HEK293 (cell line): ENCODE measurements around the gene UBB.

Experiments used
- BCL11A ChIP-seq: fragments of 450-650 bp; formaldehyde crosslinking; IDR thresholded peaks from 2 replicates; pipeline ENCODE4 v1.5.1; 2016; ENCODE audit warnings: low read depth, missing biosample characterization, missing genetic modification characterization
- RBAK ChIP-seq: fragments of 450-650 bp; formaldehyde crosslinking; IDR thresholded peaks from 2 replicates; pipeline ENCODE4 v1.5.1; 2016; ENCODE audit warnings: missing biosample characterization, missing genetic modification characterization
- SALL2 ChIP-seq: fragments of 450-650 bp; formaldehyde crosslinking; IDR thresholded peaks from 2 replicates; pipeline ENCODE4 v1.5.0; 2017; ENCODE audit warnings: missing biosample characterization, mild to moderate bottlenecking, missing genetic modification characterization, borderline replicate concordance
- ZBTB7A ChIP-seq: fragments of 450-650 bp; formaldehyde crosslinking; IDR thresholded peaks from 2 replicates; pipeline ENCODE4 v1.5.1; 2016; ENCODE audit warnings: low read depth, missing biosample characterization, missing genetic modification characterization
- ZEB2 ChIP-seq: fragments of 450-650 bp; formaldehyde crosslinking; IDR thresholded peaks from 2 replicates; pipeline ENCODE4 v1.5.1; 2016; ENCODE audit warnings: missing biosample characterization, missing genetic modification characterization
- ZNF658 ChIP-seq: fragments of 450-650 bp; formaldehyde crosslinking; IDR thresholded peaks from 2 replicates; pipeline ENCODE4; 2016; ENCODE audit warnings: missing biosample characterization, missing genetic modification characterization
- ZSCAN30 ChIP-seq: fragments of 450-650 bp; IDR thresholded peaks from 2 replicates; pipeline ENCODE4 v1.5.1; 2018; ENCODE audit warnings: missing biosample characterization, mild to moderate bottlenecking, missing genetic modification characterization, moderate library complexity
- TF ChIP-seq, protein P1 (sequence below): fragments of 450-650 bp; formaldehyde crosslinking; IDR thresholded peaks from 2 replicates; pipeline ENCODE4 v1.5.1; 2016; ENCODE audit warnings: missing biosample characterization, missing genetic modification characterization
- TF ChIP-seq, protein P2 (sequence below): fragments of 450-650 bp; formaldehyde crosslinking; IDR thresholded peaks from 2 replicates; pipeline ENCODE4 v1.5.1; 2016; ENCODE audit warnings: missing biosample characterization, missing genetic modification characterization, low read depth
- TF ChIP-seq, protein P3 (sequence below): fragments of 450-650 bp; formaldehyde crosslinking; IDR thresholded peaks from 2 replicates; pipeline ENCODE4 v1.5.1; 2016; ENCODE audit warnings: missing biosample characterization, missing genetic modification characterization
- TF ChIP-seq, protein P4 (sequence below): fragments of 450-650 bp; formaldehyde crosslinking; IDR thresholded peaks from 2 replicates; pipeline ENCODE4 v1.5.1; 2016; ENCODE audit warnings: missing biosample characterization, missing genetic modification characterization, borderline replicate concordance

DNA sequence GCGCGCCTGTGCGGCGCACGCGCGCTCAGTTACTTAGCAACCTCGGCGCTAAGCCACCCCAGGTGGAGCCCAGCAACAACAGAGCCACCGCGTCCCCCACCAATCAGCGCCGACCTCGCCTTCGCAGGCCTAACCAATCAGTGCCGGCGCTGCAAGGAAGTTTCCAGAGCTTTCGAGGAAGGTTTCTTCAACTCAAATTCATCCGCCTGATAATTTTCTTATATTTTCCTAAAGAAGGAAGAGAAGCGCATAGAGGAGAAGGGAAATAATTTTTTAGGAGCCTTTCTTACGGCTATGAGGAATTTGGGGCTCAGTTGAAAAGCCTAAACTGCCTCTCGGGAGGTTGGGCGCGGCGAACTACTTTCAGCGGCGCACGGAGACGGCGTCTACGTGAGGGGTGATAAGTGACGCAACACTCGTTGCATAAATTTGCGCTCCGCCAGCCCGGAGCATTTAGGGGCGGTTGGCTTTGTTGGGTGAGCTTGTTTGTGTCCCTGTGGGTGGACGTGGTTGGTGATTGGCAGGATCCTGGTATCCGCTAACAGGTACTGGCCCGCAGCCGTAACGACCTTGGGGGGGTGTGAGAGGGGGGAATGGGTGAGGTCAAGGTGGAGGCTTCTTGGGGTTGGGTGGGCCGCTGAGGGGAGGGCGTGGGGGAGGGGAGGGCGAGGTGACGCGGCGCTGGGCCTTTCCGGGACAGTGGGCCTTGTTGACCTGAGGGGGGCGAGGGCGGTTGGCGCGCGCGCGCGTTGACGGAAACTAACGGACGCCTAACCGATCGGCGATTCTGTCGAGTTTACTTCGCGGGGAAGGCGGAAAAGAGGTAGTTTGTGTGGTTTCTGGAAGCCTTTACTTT is at the start of gene UBB:
- TF ChIP-seq RBAK (tag by site-specific recombination) (no peak), BCL11A (tag by site-specific recombination) (no peak), ZSCAN30 (tag by site-specific recombination) (peak; percentile 79), SALL2 (tag by site-specific recombination) (peak; percentile 78; the same call in 1 of the 2 replicates), ZNF658 (no peak), ZBTB7A (tag by site-specific recombination) (peak; percentile 76; the same call in 1 of the 2 replicates), ZEB2 (tag by site-specific recombination) (peak; percentile 84)
- TF ChIP-seq, protein P1, sequence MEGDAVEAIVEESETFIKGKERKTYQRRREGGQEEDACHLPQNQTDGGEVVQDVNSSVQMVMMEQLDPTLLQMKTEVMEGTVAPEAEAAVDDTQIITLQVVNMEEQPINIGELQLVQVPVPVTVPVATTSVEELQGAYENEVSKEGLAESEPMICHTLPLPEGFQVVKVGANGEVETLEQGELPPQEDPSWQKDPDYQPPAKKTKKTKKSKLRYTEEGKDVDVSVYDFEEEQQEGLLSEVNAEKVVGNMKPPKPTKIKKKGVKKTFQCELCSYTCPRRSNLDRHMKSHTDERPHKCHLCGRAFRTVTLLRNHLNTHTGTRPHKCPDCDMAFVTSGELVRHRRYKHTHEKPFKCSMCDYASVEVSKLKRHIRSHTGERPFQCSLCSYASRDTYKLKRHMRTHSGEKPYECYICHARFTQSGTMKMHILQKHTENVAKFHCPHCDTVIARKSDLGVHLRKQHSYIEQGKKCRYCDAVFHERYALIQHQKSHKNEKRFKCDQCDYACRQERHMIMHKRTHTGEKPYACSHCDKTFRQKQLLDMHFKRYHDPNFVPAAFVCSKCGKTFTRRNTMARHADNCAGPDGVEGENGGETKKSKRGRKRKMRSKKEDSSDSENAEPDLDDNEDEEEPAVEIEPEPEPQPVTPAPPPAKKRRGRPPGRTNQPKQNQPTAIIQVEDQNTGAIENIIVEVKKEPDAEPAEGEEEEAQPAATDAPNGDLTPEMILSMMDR (tag by site-specific recombination): peak; percentile 72
- TF ChIP-seq, protein P2, sequence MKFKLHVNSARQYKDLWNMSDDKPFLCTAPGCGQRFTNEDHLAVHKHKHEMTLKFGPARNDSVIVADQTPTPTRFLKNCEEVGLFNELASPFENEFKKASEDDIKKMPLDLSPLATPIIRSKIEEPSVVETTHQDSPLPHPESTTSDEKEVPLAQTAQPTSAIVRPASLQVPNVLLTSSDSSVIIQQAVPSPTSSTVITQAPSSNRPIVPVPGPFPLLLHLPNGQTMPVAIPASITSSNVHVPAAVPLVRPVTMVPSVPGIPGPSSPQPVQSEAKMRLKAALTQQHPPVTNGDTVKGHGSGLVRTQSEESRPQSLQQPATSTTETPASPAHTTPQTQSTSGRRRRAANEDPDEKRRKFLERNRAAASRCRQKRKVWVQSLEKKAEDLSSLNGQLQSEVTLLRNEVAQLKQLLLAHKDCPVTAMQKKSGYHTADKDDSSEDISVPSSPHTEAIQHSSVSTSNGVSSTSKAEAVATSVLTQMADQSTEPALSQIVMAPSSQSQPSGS (tag by site-specific recombination): peak; percentile 79
- TF ChIP-seq, protein P3, sequence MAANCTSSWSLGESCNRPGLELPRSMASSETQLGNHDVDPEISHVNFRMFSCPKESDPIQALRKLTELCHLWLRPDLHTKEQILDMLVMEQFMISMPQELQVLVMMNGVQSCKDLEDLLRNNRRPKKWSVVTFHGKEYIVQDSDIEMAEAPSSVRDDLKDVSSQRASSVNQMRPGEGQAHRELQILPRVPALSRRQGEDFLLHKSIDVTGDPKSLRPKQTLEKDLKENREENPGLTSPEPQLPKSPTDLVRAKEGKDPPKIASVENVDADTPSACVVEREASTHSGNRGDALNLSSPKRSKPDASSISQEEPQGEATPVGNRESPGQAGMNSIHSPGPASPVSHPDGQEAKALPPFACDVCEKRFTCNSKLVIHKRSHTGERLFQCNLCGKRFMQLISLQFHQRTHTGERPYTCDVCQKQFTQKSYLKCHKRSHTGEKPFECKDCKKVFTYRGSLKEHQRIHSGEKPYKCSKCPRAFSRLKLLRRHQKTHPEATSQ (tag by site-specific recombination): peak; percentile 84; the same call in 1 of the 2 replicates
- TF ChIP-seq, protein P4, sequence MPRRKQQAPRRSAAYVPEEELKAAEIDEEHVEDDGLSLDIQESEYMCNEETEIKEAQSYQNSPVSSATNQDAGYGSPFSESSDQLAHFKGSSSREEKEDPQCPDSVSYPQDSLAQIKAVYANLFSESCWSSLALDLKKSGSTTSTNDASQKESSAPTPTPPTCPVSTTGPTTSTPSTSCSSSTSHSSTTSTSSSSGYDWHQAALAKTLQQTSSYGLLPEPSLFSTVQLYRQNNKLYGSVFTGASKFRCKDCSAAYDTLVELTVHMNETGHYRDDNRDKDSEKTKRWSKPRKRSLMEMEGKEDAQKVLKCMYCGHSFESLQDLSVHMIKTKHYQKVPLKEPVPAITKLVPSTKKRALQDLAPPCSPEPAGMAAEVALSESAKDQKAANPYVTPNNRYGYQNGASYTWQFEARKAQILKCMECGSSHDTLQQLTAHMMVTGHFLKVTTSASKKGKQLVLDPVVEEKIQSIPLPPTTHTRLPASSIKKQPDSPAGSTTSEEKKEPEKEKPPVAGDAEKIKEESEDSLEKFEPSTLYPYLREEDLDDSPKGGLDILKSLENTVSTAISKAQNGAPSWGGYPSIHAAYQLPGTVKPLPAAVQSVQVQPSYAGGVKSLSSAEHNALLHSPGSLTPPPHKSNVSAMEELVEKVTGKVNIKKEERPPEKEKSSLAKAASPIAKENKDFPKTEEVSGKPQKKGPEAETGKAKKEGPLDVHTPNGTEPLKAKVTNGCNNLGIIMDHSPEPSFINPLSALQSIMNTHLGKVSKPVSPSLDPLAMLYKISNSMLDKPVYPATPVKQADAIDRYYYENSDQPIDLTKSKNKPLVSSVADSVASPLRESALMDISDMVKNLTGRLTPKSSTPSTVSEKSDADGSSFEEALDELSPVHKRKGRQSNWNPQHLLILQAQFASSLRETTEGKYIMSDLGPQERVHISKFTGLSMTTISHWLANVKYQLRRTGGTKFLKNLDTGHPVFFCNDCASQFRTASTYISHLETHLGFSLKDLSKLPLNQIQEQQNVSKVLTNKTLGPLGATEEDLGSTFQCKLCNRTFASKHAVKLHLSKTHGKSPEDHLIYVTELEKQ (tag by site-specific recombination): peak; percentile 86
